CD4-positive, CD25-positive, alpha-beta regulatory T cell (primary cell): ENCODE data around the gene ERC1. TPM values are rescaled to one million over a fixed set of nuclear protein-coding genes. Genes with fewer than 3 reads are reported as not detected.

Experiments used
- ATAC-seq, 2 donors: fragments of 150-1000 bp; cut with Tn5 transposase; one replicate each; pipeline ENCODE4 v1.10.0; 2021; ENCODE audit warnings: low read depth in 2 of 2, moderate number of reproducible peaks in 2 of 2, moderate library complexity in 1 of 2
- DNase-seq, 3 donors: peaks; one replicate each; pipeline versions ENCODE4 v3.0.0 to v3.0.0-alpha.2; 2012 to 2022; ENCODE audit warnings: mixed read lengths in 1 of 3
- H3K27ac ChIP-seq: one replicate; pipeline ENCODE4 v1.7.0; 2013; ENCODE audit warnings: mild to moderate bottlenecking, low read length; ENCODE audit not compliant: insufficient read depth, poor library complexity, severe bottlenecking
- H3K27me3 ChIP-seq: one replicate; pipeline ENCODE4 v1.7.0; 2013; ENCODE audit warnings: low read length; ENCODE audit not compliant: control insufficient read depth, insufficient read depth
- H3K36me3 ChIP-seq: one replicate; pipeline ENCODE4 v1.7.0; 2013; ENCODE audit warnings: mild to moderate bottlenecking, low read length, moderate library complexity; ENCODE audit not compliant: control insufficient read depth, insufficient read depth
- H3K4me1 ChIP-seq: 2 replicates; pipeline ENCODE4 v1.7.0; 2013; ENCODE audit warnings: mild to moderate bottlenecking, low read length; ENCODE audit not compliant: insufficient read depth, control insufficient read depth, poor library complexity, severe bottlenecking
- H3K4me3 ChIP-seq: one replicate; pipeline ENCODE4 v1.7.0; 2013; ENCODE audit warnings: low read depth, mild to moderate bottlenecking, low read length, moderate library complexity
- H3K9me3 ChIP-seq, 2 experiments: 1 replicate in 1 of 2; 2 replicates in 1 of 2; pipeline ENCODE4 v1.7.0; 2013; ENCODE audit warnings: low read length in 2 of 2, mild to moderate bottlenecking in 1 of 2, moderate library complexity in 1 of 2; ENCODE audit not compliant: control insufficient read depth in 2 of 2
- H3K27ac Mint-ChIP-seq, 3 donors: one replicate each; pipeline ENCODE4 v1.8.0; 2020 to 2022; ENCODE audit warnings: mild to moderate bottlenecking in 3 of 3, mixed read lengths in 3 of 3, moderate library complexity in 2 of 3
- H3K27me3 Mint-ChIP-seq: one replicate; pipeline ENCODE4 v1.8.0; 2022; ENCODE audit warnings: mild to moderate bottlenecking, mixed read lengths
- H3K36me3 Mint-ChIP-seq: one replicate; pipeline ENCODE4 v1.8.0; 2020; ENCODE audit warnings: mixed read lengths
- H3K4me1 Mint-ChIP-seq, 4 donors: one replicate each; pipeline ENCODE4 v1.8.0; 2020 to 2022; ENCODE audit warnings: mixed read lengths in 4 of 4, mild to moderate bottlenecking in 1 of 4
- H3K4me3 Mint-ChIP-seq, 4 donors: one replicate each; pipeline ENCODE4 v1.8.0; 2020 to 2022; ENCODE audit warnings: mild to moderate bottlenecking in 4 of 4, mixed read lengths in 4 of 4, moderate library complexity in 3 of 4
- H3K9me3 Mint-ChIP-seq, 7 donors: one replicate each; pipeline ENCODE4 v1.8.0; 2020 to 2022; ENCODE audit warnings: mixed read lengths in 7 of 7, mild to moderate bottlenecking in 3 of 7, moderate library complexity in 2 of 7
- polyA plus RNA-seq, 4 donors: library from polyadenylated mRNA; unstranded; fragments of 300-500 nt; fragmentation: Illumina TruSeq; gene quantifications; one replicate each; pipeline ENCODE4 v1.2.3, GENCODE V29; 2021
- total RNA-seq: library from RNA; stranded (reverse); gene quantifications from one replicate; pipeline ENCODE4 v1.2.3, GENCODE V29; 2022

Gene ERC1
- total and polyA plus RNA-seq, 5 donors from 2014 or later: 5.7 to 46.5 (median 7.6) TPM

- peaks cover 0 to 6% (median 4%) of the 10 kb centered on the region in 4 donors for H3K4me1 Mint-ChIP-seq
Observed at GRCh38 chr12:1217191-1217949, 226.3 kb downstream of the ERC1 start.

DNA sequence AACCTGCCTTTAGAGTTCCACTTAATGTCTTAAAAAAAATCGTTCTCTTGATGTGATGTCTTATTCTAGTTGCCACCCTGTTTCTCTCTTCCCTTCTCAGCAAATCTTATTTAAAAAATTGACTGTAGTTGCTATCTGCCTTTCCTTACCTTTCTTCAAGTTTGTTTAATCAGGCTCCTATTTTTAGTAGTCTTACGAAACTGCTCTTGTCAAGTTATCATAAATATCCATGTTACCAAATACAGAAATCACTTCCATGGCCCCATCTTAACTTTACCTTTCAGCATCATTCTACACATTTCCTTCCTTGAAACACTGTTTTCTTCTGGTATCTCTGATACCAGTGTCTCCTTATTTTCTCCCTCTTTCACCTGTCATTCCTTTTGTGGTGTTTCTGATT lies 227.3 kb downstream of the ERC1 start:
- Mint-ChIP-seq H3K4me3 (no peak overlapping the region), H3K27me3 (no peaks in the 10 kb centered on the region), H3K36me3 (no peaks in the 10 kb centered on the region), H3K27ac (no peak overlapping the region), H3K4me1 (peaks cover 0 to 2% (median 0%) of the 10 kb centered on the region in 4 donors), H3K9me3 (no peaks in the 10 kb centered on the region)
- no peak for ATAC-seq
- Histone ChIP-seq H3K27ac (no peak overlapping the region), H3K4me1 (no peaks in the 10 kb centered on the region), H3K27me3 (no peaks in the 10 kb centered on the region), H3K4me3 (no peak overlapping the region), H3K36me3 (no peaks in the 10 kb centered on the region), H3K9me3 (no peaks in the 10 kb centered on the region)
- no peak for DNase-seq

More at GRCh38 chr12:1217191-1217949, 226.3 kb downstream of the ERC1 start:
- Histone ChIP-seq H3K4me3 (no peak overlapping the region), H3K4me1 (peaks cover 3% of the 10 kb centered on the region), H3K9me3 (no peaks in the 10 kb centered on the region), H3K27ac (no peak overlapping the region), H3K36me3 (no peaks in the 10 kb centered on the region), H3K27me3 (no peaks in the 10 kb centered on the region)
- no peak for ATAC-seq
- no peak overlapping the region for H3K27ac Mint-ChIP-seq
- peaks cover 4% of the 10 kb centered on the region for H3K36me3 Mint-ChIP-seq
- H3K4me3 Mint-ChIP-seq: no peak overlapping the region
- no peak for DNase-seq
- no peaks in the 10 kb centered on the region for H3K27me3 Mint-ChIP-seq
- H3K9me3 Mint-ChIP-seq: no peaks in the 10 kb centered on the region

DNA sequence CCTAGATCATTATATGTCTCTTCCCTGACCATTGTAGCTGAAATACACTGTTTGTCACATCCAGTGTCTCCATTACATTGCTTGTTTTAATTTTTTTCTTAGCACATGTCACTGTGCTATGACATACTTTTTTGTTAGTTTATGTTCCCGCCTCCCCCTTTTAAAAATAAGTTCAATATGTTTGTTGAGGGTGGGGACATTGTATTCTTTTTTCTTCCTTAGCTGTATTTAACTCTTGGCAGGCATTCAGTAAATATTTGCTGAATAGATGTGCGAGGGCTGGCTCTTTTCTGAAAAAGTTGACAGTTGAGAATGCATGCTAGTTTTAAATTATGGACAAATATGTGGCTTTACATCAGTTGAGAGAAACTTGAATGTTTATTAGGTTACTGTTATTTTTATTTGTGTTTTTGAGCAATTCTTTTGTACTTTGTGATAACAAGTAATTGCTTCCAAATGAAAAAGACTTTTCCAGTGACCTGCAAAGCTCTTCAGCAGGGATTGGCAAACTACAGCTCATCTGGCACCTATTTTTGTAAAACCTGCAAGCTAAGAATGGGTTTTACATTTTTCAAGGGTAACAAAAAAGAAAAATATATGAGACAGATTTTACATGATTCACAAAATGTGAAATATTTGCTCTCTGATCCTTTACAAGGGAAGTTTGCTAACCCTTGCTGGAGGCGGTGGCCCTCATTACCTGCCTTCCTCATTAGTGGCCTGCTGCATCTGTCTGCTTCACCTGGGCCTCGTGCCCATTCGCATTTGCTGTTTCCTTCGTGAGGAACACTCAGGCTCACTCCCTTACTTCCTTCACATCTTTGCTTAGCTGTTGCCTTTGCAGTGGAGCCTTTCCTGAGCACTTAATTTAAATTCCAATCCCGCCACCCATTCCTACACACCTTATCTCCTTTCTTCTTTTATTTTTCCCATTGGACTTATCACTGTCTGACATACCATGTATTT lies 229.4 kb downstream of the ERC1 start:
- no peaks in the 10 kb centered on the region for H3K9me3 ChIP-seq
- H3K27ac ChIP-seq: no peak overlapping the region
- Mint-ChIP-seq H3K9me3 (no peaks in the 10 kb centered on the region), H3K27ac (no peak overlapping the region), H3K4me3 (no peak overlapping the region), H3K4me1 (peaks cover 0 to 3% (median 0%) of the 10 kb centered on the region in 4 donors), H3K27me3 (peaks cover 4% of the 10 kb centered on the region), H3K36me3 (no peaks in the 10 kb centered on the region)
- no peaks in the 10 kb centered on the region for H3K4me1 ChIP-seq
- no peaks in the 10 kb centered on the region for H3K27me3 ChIP-seq
- no peak for DNase-seq
- no peak for ATAC-seq
- H3K4me3 ChIP-seq: no peak overlapping the region
- no peaks in the 10 kb centered on the region for H3K36me3 ChIP-seq

GRCh38 chr12:1222858-1223639 lies 232.0 kb downstream of the ERC1 start:
- Mint-ChIP-seq H3K36me3 (no peaks in the 10 kb centered on the region), H3K4me1 (peaks cover 0 to 20% (median 16%) of the 10 kb centered on the region in 4 donors), H3K9me3 (peaks cover 0 to 1% (median 0%) of the 10 kb centered on the region in 7 donors), H3K27me3 (peaks cover 4% of the 10 kb centered on the region), H3K4me3 (no peak overlapping the region), H3K27ac (no peak overlapping the region)
- H3K36me3 ChIP-seq: no peaks in the 10 kb centered on the region
- no peaks in the 10 kb centered on the region for H3K9me3 ChIP-seq
- no peaks in the 10 kb centered on the region for H3K27me3 ChIP-seq
- no peak overlapping the region for H3K4me3 ChIP-seq
- H3K4me1 ChIP-seq: no peaks in the 10 kb centered on the region
- DNase-seq (no peak), ATAC-seq (no peak)
- H3K27ac ChIP-seq: no peak overlapping the region

DNA sequence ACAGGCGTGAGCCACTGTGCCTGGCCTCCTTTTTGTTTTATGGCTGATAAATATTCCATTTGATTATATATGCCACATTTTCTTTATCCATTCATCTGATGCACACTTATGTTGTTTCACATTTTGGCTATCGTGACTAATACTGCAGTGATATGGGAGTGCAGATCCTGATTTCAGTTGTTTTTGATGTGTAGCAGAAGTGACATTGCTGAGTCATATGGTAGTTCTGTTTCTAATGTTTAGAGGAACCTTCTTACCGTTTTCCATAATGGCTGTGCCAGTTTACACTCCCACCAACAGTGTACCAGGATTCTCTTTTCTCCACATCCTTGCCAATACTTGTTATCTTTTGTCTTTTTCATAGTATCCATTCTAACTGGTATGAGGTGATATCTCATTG lies 235.9 kb downstream of the ERC1 start:
- peaks cover 10 to 21% (median 18%) of the 10 kb centered on the region in 4 donors for H3K4me1 Mint-ChIP-seq
- Histone ChIP-seq H3K4me3 (no peak overlapping the region), H3K9me3 (no peaks in the 10 kb centered on the region), H3K4me1 (no peaks in the 10 kb centered on the region), H3K36me3 (no peaks in the 10 kb centered on the region), H3K27me3 (no peaks in the 10 kb centered on the region), H3K27ac (no peak overlapping the region)
- H3K9me3 Mint-ChIP-seq: peaks cover 0 to 5% (median under 1%) of the 10 kb centered on the region in 7 donors
- peaks cover 4% of the 10 kb centered on the region for H3K27me3 Mint-ChIP-seq
- no peak overlapping the region for H3K4me3 Mint-ChIP-seq
- ATAC-seq: no peak
- peaks cover 15% of the 10 kb centered on the region for H3K36me3 Mint-ChIP-seq
- H3K27ac Mint-ChIP-seq: no peak overlapping the region
- DNase-seq: no peak

GRCh38 chr12:1234073-1234472 lies 243.1 kb downstream of the ERC1 start:
- no peaks in the 10 kb centered on the region for H3K9me3 ChIP-seq
- H3K27me3 ChIP-seq: no peaks in the 10 kb centered on the region
- no peak overlapping the region for H3K4me3 ChIP-seq
- H3K27me3 Mint-ChIP-seq: no peaks in the 10 kb centered on the region
- DNase-seq (no peak), ATAC-seq (no peak)
- H3K36me3 Mint-ChIP-seq: peaks cover 35% of the 10 kb centered on the region
- peaks cover 14% of the 10 kb centered on the region for H3K36me3 ChIP-seq
- peaks cover 0 to 6% (median 5%) of the 10 kb centered on the region in 4 donors for H3K4me1 Mint-ChIP-seq
- no peak overlapping the region for H3K4me3 Mint-ChIP-seq
- no peak overlapping the region for H3K27ac Mint-ChIP-seq
- peaks cover 0 to 6% (median 4%) of the 10 kb centered on the region in 7 donors for H3K9me3 Mint-ChIP-seq
- no peaks in the 10 kb centered on the region for H3K4me1 ChIP-seq
- H3K27ac ChIP-seq: no peak overlapping the region

GRCh38 chr12:1246637-1247036 lies 255.6 kb downstream of the ERC1 start:
- Mint-ChIP-seq H3K4me3 (no peak overlapping the region), H3K27ac (no peak overlapping the region), H3K27me3 (no peaks in the 10 kb centered on the region), H3K9me3 (no peaks in the 10 kb centered on the region), H3K4me1 (no peaks in the 10 kb centered on the region), H3K36me3 (peaks cover 3% of the 10 kb centered on the region)
- H3K36me3 ChIP-seq: no peaks in the 10 kb centered on the region
- no peaks in the 10 kb centered on the region for H3K4me1 ChIP-seq
- DNase-seq: no peak
- no peak overlapping the region for H3K4me3 ChIP-seq
- no peak for ATAC-seq
- H3K27ac ChIP-seq: no peak overlapping the region
- no peaks in the 10 kb centered on the region for H3K27me3 ChIP-seq
- H3K9me3 ChIP-seq: no peaks in the 10 kb centered on the region
